H1 (cell line): ENCODE data around the gene ARRB1. TPM values are rescaled to one million over a fixed set of nuclear protein-coding genes. Genes with fewer than 3 reads are reported as not detected.

ENCODE experiments used
- CTCF ChIA-PET: fragments of 300-600 bp; sonication (Branson Sonifier 250); formaldehyde crosslinking; loops from one replicate; lab custom pipeline; 2021; ENCODE audit not compliant: partially characterized antibody; lab: Charles Lee
- POLR2A ChIA-PET: fragments of 300-600 bp; sonication (Branson Sonifier 250); formaldehyde crosslinking; loops from one replicate; lab custom pipeline; 2021; ENCODE audit warnings: inconsistent platforms; ENCODE audit not compliant: partially characterized antibody; lab: Charles Lee
- DNase-seq, 2 experiments: peaks; one replicate each; pipeline versions ENCODE4 v3.0.0 to v3.0.0-alpha.2; 2010 to 2022; ENCODE audit warnings: low spot score in 2 of 2, low read depth in 1 of 2, mixed read lengths in 1 of 2
- FAIRE-seq: peaks from 2 replicates; lab custom pipeline; 2011; peaks lifted over from hg19 to GRCh38; lab: Jason Lieb, UNC
- H2AFZ ChIP-seq: 2 replicates; pipeline ENCODE4 v1.8.1; 2012; ENCODE audit warnings: low read length, inconsistent platforms
- H2AK5ac ChIP-seq: 2 replicates; pipeline ENCODE4 v1.6.1; 2013; ENCODE audit warnings: low read depth, low read length
- H2BK120ac ChIP-seq: replicated peaks from 2 replicates; pipeline ENCODE3; 2013; ENCODE audit warnings: low read depth, low read length, inconsistent platforms
- H2BK12ac ChIP-seq: 2 replicates; pipeline ENCODE4 v1.6.1; 2013; ENCODE audit warnings: low read depth, low read length
- H2BK15ac ChIP-seq: 2 replicates; pipeline ENCODE4 v1.6.1; 2013; ENCODE audit warnings: low read length
- H2BK20ac ChIP-seq: 2 replicates; pipeline ENCODE4 v1.6.1; 2013; ENCODE audit warnings: low read length
- H2BK5ac ChIP-seq: 2 replicates; pipeline ENCODE4 v1.6.1; 2013; ENCODE audit warnings: low read depth, low read length
- H3K14ac ChIP-seq: 2 replicates; pipeline ENCODE4 v1.6.1; 2013; ENCODE audit warnings: inconsistent platforms; ENCODE audit not compliant: insufficient read length
- H3K18ac ChIP-seq: 2 replicates; pipeline ENCODE4 v1.6.1; 2013; ENCODE audit warnings: low read length; ENCODE audit errors: extremely low read depth
- H3K23ac ChIP-seq: 2 replicates; pipeline ENCODE4 v1.6.1; 2013; ENCODE audit warnings: inconsistent platforms; ENCODE audit not compliant: insufficient read length
- H3K23me2 ChIP-seq: 2 replicates; pipeline ENCODE4 v1.6.1; 2013; ENCODE audit warnings: low read depth, low read length
- H3K27ac ChIP-seq: 2 replicates; pipeline ENCODE4 v1.6.1; 2011; ENCODE audit warnings: low read depth, low read length, inconsistent platforms
- H3K27me3 ChIP-seq, 4 experiments: replicated peaks in 1 of 4; 1 replicate in 1 of 4; 2 replicates in 3 of 4; pipeline versions ENCODE4 v1.6.1 to v1.8.1; 2011 to 2013; ENCODE audit warnings: low read length in 3 of 4, mild to moderate bottlenecking in 3 of 4, inconsistent platforms in 2 of 4, mixed read lengths in 2 of 4, moderate library complexity in 1 of 4; ENCODE audit not compliant: control insufficient read depth in 3 of 4, insufficient read depth in 3 of 4; ENCODE audit errors: extremely low read depth in 1 of 4
- H3K36me3 ChIP-seq, 4 experiments: 2 replicates each; pipeline versions ENCODE4 v1.6.1 to v1.8.1; 2011 to 2013; ENCODE audit warnings: mild to moderate bottlenecking in 4 of 4, low read length in 3 of 4, moderate library complexity in 2 of 4, control low read depth in 1 of 4, inconsistent platforms in 1 of 4; ENCODE audit not compliant: insufficient read depth in 4 of 4, control insufficient read depth in 2 of 4
- H3K4ac ChIP-seq: replicated peaks from 2 replicates; pipeline ENCODE3; 2013; ENCODE audit warnings: low read length, low read depth, mixed read lengths, inconsistent platforms; ENCODE audit not compliant: insufficient read length
- H3K4me1 ChIP-seq, 4 experiments: replicated peaks in 1 of 4; 1 replicate in 1 of 4; 2 replicates in 3 of 4; pipeline versions ENCODE4 v1.6.1 to v1.8.1; 2011 to 2013; ENCODE audit warnings: low read length in 3 of 4, inconsistent platforms in 2 of 4, mixed read lengths in 1 of 4; ENCODE audit not compliant: insufficient read depth in 4 of 4, control insufficient read depth in 3 of 4
- H3K4me2 ChIP-seq, 2 experiments: 2 replicates each; pipeline versions ENCODE4 v1.6.1 to v1.8.1; 2011 to 2013; ENCODE audit warnings: low read depth in 2 of 2, low read length in 2 of 2, control low read depth in 1 of 2, inconsistent platforms in 1 of 2, mild to moderate bottlenecking in 1 of 2; ENCODE audit not compliant: insufficient read depth in 1 of 2
- H3K4me3 ChIP-seq, 4 experiments: fragments of 200-600, 300-600 bp in 1 of 4; sonication (generic), shearing (Covaris generic), sonication (Bioruptor Twin) in 1 of 4; 2 replicates each; pipeline versions ENCODE4 v1.5.1 to v1.8.1; 2011 to 2016; ENCODE audit warnings: low read length in 4 of 4, low read depth in 3 of 4, control low read depth in 2 of 4, inconsistent platforms in 2 of 4, mild to moderate bottlenecking in 2 of 4, mixed read lengths in 1 of 4, moderate library complexity in 1 of 4; ENCODE audit not compliant: insufficient read depth in 2 of 4; ENCODE audit errors: extremely low read depth in 1 of 4
- H3K56ac ChIP-seq: replicated peaks from 2 replicates; pipeline ENCODE3; 2013; ENCODE audit warnings: low read depth, mild to moderate bottlenecking, mixed read lengths, low read length, inconsistent platforms; ENCODE audit not compliant: insufficient read length
- H3K79me1 ChIP-seq: 2 replicates; pipeline ENCODE4 v1.6.1; 2013; ENCODE audit warnings: low read depth, low read length, control low read depth
- H3K79me2 ChIP-seq, 2 experiments: 2 replicates each; pipeline versions ENCODE4 v1.6.1 to v1.8.1; 2012 to 2013; ENCODE audit warnings: low read length in 2 of 2, mild to moderate bottlenecking in 2 of 2, inconsistent platforms in 1 of 2; ENCODE audit not compliant: insufficient read depth in 2 of 2, control insufficient read depth in 1 of 2
- H3K9ac ChIP-seq, 4 experiments: replicated peaks in 1 of 4; 1 replicate in 1 of 4; 2 replicates in 3 of 4; pipeline versions ENCODE4 v1.6.1 to v1.8.1; 2011 to 2013; ENCODE audit warnings: low read depth in 3 of 4, low read length in 3 of 4, control low read depth in 2 of 4, mild to moderate bottlenecking in 2 of 4, moderate library complexity in 2 of 4, inconsistent platforms in 1 of 4; ENCODE audit errors: extremely low read depth in 1 of 4
- H3K9me3 ChIP-seq, 2 experiments: 2 replicates each; pipeline versions ENCODE4 v1.6.1 to v1.8.1; 2012 to 2013; ENCODE audit warnings: mild to moderate bottlenecking in 2 of 2, moderate library complexity in 2 of 2, control low read depth in 1 of 2, inconsistent platforms in 1 of 2, low read depth in 1 of 2, low read length in 1 of 2, mixed read lengths in 1 of 2; ENCODE audit not compliant: insufficient read depth in 2 of 2
- H4K20me1 ChIP-seq, 2 experiments: replicated peaks in 1 of 2; 2 replicates each; pipeline versions ENCODE3 to v1.8.1; 2011 to 2013; ENCODE audit warnings: inconsistent platforms in 2 of 2, low read length in 2 of 2, mild to moderate bottlenecking in 1 of 2; ENCODE audit not compliant: insufficient read depth in 2 of 2, control insufficient read depth in 1 of 2
- H4K5ac ChIP-seq: 2 replicates; pipeline ENCODE4 v1.6.1; 2013; ENCODE audit warnings: low read length, low read depth, mixed read lengths, inconsistent platforms; ENCODE audit not compliant: insufficient read length
- H4K8ac ChIP-seq: 2 replicates; pipeline ENCODE4 v1.8.0; 2013; ENCODE audit warnings: mild to moderate bottlenecking, moderate library complexity, low read length, inconsistent platforms; ENCODE audit not compliant: insufficient read depth; ENCODE audit errors: extremely low read depth
- H4K91ac ChIP-seq: replicated peaks from 2 replicates; pipeline ENCODE3; 2013; ENCODE audit warnings: low read length, mixed read lengths, inconsistent platforms; ENCODE audit not compliant: insufficient read length
- CHD2 ChIP-seq: IDR thresholded peaks from 2 replicates; pipeline ENCODE4 v1.6.1; 2012; ENCODE audit warnings: low read length, improper control_type of control experiment
- EZH2 ChIP-seq: fragments of 200-600 bp; sonication (generic); IDR thresholded peaks from 2 replicates; pipeline ENCODE4 v1.7.1; 2012; ENCODE audit warnings: low read depth, mild to moderate bottlenecking, moderate library complexity, low read length, inconsistent platforms; ENCODE audit not compliant: severe bottlenecking
- SUZ12 ChIP-seq: fragments of 200-600 bp; sonication (generic); IDR thresholded peaks from 2 replicates; pipeline ENCODE4 v1.6.1; 2012; ENCODE audit warnings: mild to moderate bottlenecking, inconsistent platforms, low read length, moderate library complexity, mixed read lengths
- WGBS, 2 experiments: shearing (Covaris generic) in 1 of 2; methylation state at CpG; one replicate each; pipeline versions ENCODE4 v1.1.6 to v1.1.7; 2013 to 2015; ENCODE audit warnings: low lambda C conversion rate in 2 of 2, mixed read lengths in 2 of 2, inconsistent platforms in 1 of 2, low coverage in 1 of 2, missing lambda C conversion rate in 1 of 2; ENCODE audit not compliant: insufficient replicate concordance in 2 of 2, insufficient coverage in 1 of 2, insufficient read length in 1 of 2; ENCODE audit errors: extremely low coverage in 1 of 2, missing lambda C conversion rate in 1 of 2; 5-methylcytosine and 5-hydroxymethylcytosine counted together
- polyA plus RNA-seq, 7 experiments: library from polyadenylated mRNA; depleted of rRNA in 3 of 7; stranded (reverse) in 5 of 7; unstranded in 2 of 7; fragments of >200 nt in 5 of 7; fragments of 200-250 nt in 2 of 7; gene quantifications; 1 replicate in 5 of 7; 2 replicates in 1 of 7; 4 replicates in 1 of 7; pipeline versions ENCODE4 v1.2.1 to v1.2.3, GENCODE V29; 2011 to 2013; ENCODE audit warnings: missing spikeins in 2 of 7, mixed read lengths in 2 of 7
- total RNA-seq: library from RNA; stranded (reverse); fragmentation: NEBNext Ultra II Directional; extraction: Animal tissue kit (Norgen Biotek cat#: 25700); gene quantifications from 2 replicates; pipeline ENCODE4 v1.2.1, GENCODE V29; 2021

The ARRB1 gene
- total and polyA plus RNA-seq, 2 of the 8 experiments (the other 6 are each of a cell fraction or from before 2014, with no cell fraction given), result 9.4 to 31.8 TPM

DNA sequence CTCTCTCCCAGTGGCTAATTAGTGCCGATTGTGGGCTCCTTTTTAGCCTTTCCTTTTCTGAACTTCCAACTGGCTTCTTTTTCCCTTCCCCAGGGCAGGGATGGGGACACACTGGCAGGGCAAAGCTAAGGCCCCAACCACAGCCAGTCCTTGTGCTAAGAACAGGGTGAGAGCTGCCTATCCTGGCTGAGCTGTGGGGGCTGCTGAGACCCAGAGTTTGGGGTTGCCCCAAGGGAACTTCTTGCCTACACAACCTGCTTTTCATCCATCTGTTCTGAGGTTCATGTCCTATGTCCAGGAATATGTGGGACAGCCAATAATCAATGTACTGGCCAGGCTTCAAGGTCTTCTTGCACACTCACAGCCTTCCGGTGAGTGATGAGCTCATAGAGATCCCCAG lies 120.8 kb downstream of the ARRB1 start:
- H3K4me1 ChIP-seq, result no peaks in the 10 kb centered on the region; a peak in 2 of 7 replicates
- no peak overlapping the region for H2AFZ ChIP-seq
- no peak overlapping the region for H3K27ac ChIP-seq
- no peak overlapping the region for H2AK5ac ChIP-seq
- no peaks in the 10 kb centered on the region for H3K9me3 ChIP-seq
- H3K27me3 ChIP-seq, result no peaks in the 10 kb centered on the region
- H3K14ac ChIP-seq, result no peak overlapping the region
- no peak overlapping the region for H2BK5ac ChIP-seq
- no peak overlapping the region for H2BK120ac ChIP-seq
- no peaks in the 10 kb centered on the region for H3K79me2 ChIP-seq
- TF ChIP-seq SUZ12 (no peak), EZH2 (no peak), CHD2 (no peak)
- H3K4ac ChIP-seq, result no peak overlapping the region
- no peak overlapping the region for H4K8ac ChIP-seq
- no peak for DNase-seq
- H4K91ac ChIP-seq, result no peak overlapping the region
- H2BK12ac ChIP-seq, result no peak overlapping the region
- POLR2A ChIA-PET, result no interaction called here
- no peak overlapping the region for H2BK15ac ChIP-seq
- no peak overlapping the region for H3K56ac ChIP-seq
- H4K20me1 ChIP-seq, result no peaks in the 10 kb centered on the region
- 96% methylated on average over 2 of the region's 2 CpGs; no CpG with 5 or more reads in 1 of the 2 experiments for WGBS, 2 experiments
- no peak overlapping the region for H3K18ac ChIP-seq
- no peak overlapping the region for H2BK20ac ChIP-seq
- no peak overlapping the region for H3K4me3 ChIP-seq
- no peaks in the 10 kb centered on the region for H3K36me3 ChIP-seq
- no peak overlapping the region for H3K4me2 ChIP-seq
- no peak overlapping the region for H3K9ac ChIP-seq
- FAIRE-seq, result no peak
- H3K23me2 ChIP-seq, result no peaks in the 10 kb centered on the region; the same call in 1 of the 2 replicates
- no peak overlapping the region for H4K5ac ChIP-seq
- H3K79me1 ChIP-seq, result no peaks in the 10 kb centered on the region
- CTCF ChIA-PET, result interaction anchor here (1.2 to 45.7 kb wide), 8 partner anchors 10 to 85 kb away, joined by 3 to 952 read pairs (median 6); partner anchors contain the start of genes SLCO2B1 and TPBGL
- H3K23ac ChIP-seq, result no peak overlapping the region
